Measurements from ENCODE around the gene KCNB1.

The KCNB1 gene

DNA sequence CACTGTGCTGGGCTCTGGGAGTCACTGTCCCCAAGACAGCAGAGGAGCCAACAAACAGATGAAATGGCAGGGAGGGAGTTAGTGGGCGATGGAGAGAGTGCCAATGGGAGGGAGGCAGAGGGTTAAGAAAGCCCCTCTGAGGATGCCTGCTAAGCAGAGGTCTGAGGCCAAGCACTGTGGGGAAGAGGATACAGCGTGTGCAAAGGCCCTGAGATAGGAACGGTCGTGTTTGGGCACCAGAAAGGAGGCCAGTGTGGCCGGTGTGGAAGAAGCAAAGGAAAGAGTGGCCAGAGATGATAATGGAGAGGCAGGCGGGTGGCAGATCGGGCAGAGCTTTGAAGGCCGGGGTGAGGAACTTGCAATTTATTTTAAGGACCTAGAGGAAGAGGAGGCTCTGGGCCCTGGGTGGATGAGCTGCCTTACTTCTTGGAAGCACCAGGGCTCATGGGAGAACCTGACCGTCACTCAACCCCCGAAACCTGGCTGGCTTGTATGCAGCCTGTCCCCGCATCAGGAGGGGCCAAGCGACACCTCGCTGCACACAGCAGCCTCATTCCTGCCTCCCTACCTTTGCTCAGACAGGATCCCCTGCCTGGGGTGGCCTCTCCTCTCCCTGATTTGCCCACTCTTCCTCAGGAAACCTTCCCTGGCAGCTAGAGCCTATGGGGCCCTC is 73.0 kb downstream of the KCNB1 start:
- TF ChIP-seq, protein P1, sequence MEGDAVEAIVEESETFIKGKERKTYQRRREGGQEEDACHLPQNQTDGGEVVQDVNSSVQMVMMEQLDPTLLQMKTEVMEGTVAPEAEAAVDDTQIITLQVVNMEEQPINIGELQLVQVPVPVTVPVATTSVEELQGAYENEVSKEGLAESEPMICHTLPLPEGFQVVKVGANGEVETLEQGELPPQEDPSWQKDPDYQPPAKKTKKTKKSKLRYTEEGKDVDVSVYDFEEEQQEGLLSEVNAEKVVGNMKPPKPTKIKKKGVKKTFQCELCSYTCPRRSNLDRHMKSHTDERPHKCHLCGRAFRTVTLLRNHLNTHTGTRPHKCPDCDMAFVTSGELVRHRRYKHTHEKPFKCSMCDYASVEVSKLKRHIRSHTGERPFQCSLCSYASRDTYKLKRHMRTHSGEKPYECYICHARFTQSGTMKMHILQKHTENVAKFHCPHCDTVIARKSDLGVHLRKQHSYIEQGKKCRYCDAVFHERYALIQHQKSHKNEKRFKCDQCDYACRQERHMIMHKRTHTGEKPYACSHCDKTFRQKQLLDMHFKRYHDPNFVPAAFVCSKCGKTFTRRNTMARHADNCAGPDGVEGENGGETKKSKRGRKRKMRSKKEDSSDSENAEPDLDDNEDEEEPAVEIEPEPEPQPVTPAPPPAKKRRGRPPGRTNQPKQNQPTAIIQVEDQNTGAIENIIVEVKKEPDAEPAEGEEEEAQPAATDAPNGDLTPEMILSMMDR (conservative IDR thresholded peaks at IDR 0.05) = no peak
- no peak for TF ChIP-seq ZFX (IDR thresholded peaks at IDR 0.05)
- no peak overlapping the region for H3K27ac ChIP-seq

DNA sequence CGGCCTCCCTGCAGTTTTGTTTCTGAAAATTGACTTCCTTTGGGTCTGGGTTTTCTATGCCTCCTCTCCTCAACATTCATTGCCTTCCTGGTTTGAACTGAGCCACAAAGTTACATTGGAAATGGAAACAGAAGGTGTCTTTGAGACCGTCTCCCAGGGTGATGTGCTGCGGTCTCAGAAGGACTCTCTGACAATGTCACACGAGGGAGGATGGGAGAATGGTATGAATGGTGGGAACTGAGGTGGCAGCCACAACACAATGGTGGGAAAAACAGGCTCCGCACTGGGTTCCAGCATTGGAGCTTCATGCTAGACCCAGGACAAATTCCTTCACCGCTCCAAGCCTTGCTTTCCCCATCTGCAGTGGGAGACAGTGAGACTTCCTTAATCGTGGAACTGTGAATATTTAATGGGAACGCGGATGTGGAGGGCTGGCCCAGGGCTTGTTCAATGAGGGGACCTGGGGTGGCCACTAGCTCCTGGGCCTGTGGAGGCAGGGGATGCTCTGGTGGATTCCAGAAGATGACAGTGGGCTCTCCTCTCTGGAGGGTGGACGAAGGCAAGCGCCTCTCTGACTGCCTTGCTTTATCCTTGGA is 73.9 kb downstream of the KCNB1 start:
- no peak for TF ChIP-seq ZFX (IDR thresholded peaks at IDR 0.05)
- TF ChIP-seq, protein P1 (conservative IDR thresholded peaks at IDR 0.05) = no peak
- H3K27ac ChIP-seq = no peak overlapping the region

DNA sequence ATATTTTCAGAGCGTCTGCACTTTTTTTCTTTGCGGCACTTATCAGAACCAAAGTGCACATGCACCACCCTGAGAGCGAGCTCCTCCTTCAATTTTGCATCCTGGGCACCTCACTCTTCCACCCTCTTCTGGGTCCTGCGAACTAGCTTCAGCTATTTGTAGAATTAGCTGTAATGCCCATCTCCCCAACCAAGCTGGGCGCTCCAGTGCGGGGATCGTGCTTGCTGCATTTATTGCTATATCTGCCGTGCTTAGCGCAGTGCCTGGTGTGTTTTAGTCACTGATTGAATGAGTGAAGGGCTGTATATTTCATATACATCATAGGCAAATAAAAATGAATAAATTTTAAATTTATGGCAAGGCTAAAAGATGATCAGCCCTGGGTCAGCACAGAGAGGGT is 75.8 kb downstream of the KCNB1 start:
- no peak for TF ChIP-seq ZFX (IDR thresholded peaks at IDR 0.05)
- TF ChIP-seq, protein P1 (conservative IDR thresholded peaks at IDR 0.05) = no peak
- no peak overlapping the region for H3K27ac ChIP-seq

DNA sequence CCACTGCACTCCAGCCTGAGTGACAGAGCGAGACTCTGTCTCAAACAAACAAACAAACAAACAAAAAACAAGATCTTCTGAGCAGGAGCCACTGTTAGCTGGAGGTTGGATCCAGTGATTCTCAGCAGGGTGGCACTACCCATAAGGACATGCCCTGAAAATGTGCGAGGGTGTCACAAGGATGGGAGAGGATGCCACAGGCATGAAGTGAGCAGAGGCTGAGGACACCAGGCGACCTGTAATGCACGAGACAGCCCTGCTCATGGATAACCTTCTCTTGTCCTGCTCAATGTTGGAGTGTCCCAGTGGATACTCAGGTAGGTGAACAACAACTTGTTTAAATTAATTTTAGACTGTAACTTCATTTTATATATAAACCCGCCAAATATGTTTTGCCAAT is 76.8 kb downstream of the KCNB1 start:
- H3K27ac ChIP-seq = no peak overlapping the region
- TF ChIP-seq, protein P1 (conservative IDR thresholded peaks at IDR 0.05) = no peak
- no peak for TF ChIP-seq ZFX (IDR thresholded peaks at IDR 0.05)

DNA sequence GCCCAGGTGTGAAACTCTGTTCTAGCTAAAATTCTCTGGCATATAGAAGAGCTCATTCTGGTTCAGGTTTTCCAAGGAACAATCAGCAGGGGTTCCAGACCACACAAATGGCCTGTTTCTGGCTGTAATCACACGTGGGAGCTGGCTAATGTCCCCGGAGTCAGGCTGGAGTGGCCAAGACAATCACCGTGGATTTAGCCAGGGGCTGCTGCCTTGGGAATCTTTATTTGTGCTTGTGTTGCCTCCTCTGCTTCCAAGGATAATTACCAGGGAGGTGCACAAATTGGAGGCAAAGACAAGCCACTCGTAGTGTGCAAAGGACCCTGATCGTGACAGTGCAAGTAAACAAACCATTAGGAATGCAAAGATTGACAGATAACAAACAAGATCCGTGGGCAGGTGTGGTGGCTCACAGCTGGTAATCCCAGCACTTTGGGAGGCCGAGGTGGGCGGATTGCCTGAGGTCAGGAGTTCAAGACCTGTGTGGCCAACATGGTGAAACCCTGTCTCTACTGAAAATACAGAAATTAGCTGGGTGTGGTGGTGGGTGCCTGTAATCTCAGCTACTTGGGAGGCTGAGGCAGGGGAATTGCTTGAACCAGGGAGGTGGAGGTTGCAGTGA is 77.3 kb downstream of the KCNB1 start:
- TF ChIP-seq, protein P1 (conservative IDR thresholded peaks at IDR 0.05) = no peak
- TF ChIP-seq ZFX (IDR thresholded peaks at IDR 0.05) = no peak
- no peak overlapping the region for H3K27ac ChIP-seq

DNA sequence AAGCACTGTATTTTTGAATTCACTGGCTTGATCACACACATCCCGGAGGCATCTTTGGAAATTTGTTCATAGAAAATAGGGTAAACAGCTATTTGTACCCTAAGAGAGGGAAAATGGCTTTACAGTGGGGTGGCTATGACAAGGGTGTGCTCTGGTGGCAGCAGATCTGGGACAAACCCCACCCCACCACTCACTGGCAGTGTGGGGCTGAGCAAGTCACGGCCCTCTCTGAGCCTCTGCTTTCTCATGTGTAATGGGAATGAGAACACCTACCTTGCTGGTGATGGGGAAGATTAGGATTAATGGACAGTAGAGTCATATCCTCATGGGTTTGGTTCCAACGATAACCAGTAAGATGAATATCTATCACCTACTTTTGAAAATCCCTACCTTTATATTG is 78.0 kb downstream of the KCNB1 start:
- TF ChIP-seq ZFX (IDR thresholded peaks at IDR 0.05) = no peak
- TF ChIP-seq, protein P1 (conservative IDR thresholded peaks at IDR 0.05) = no peak

DNA sequence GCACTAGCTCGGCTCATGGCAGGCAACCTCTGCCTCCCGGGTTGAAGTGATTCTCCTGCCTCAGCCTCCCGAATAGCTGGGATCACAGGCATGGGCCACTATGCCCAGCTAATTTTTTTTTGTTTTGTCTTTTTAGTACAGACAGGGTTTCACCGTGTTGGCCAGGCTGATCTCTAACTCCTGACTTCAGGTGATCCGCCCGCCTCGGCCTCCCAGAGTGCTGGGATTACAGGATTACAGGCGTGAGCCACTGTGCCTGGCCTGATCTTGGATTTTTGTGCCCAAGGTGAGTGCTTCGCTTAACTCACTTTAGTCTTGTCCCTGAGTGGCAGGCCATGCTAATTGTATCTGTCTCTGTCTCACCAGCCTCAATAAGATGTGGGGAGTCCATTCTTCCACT is 78.6 kb downstream of the KCNB1 start:
- no peak overlapping the region for H3K27ac ChIP-seq
- TF ChIP-seq, protein P1 (conservative IDR thresholded peaks at IDR 0.05) = no peak
- no peak for TF ChIP-seq ZFX (IDR thresholded peaks at IDR 0.05)

More for the DNA sequence above, 78.0 kb downstream of the KCNB1 start:
- H3K27ac ChIP-seq = no peak overlapping the region
